H9 (cell line): ENCODE results near the gene BACH2. TPM values are rescaled to one million over a fixed set of nuclear protein-coding genes. Genes with fewer than 3 reads are reported as not detected.

Experiments used
- DNase-seq: peaks from one replicate; pipeline ENCODE4 v3.0.0-alpha.2; 2017
- H2AFZ ChIP-seq: one replicate; pipeline ENCODE4 v1.6.1; 2013; ENCODE audit warnings: mild to moderate bottlenecking, low read length, control low read depth, moderate library complexity
- H2AK5ac ChIP-seq: 2 replicates; pipeline ENCODE4 v1.6.1; 2013; ENCODE audit warnings: low read length, control low read depth, mixed read lengths; ENCODE audit not compliant: insufficient read length
- H2BK120ac ChIP-seq: one replicate; pipeline ENCODE4 v1.6.1; 2013; ENCODE audit warnings: low read depth, mild to moderate bottlenecking, low read length, control low read depth, inconsistent platforms; ENCODE audit not compliant: poor library complexity, severe bottlenecking
- H2BK12ac ChIP-seq: 2 replicates; pipeline ENCODE4 v1.6.1; 2013; ENCODE audit warnings: low read length, control low read depth, mixed read lengths, low read depth; ENCODE audit not compliant: insufficient read length
- H2BK15ac ChIP-seq: 2 replicates; pipeline ENCODE4 v1.6.1; 2013; ENCODE audit warnings: low read depth, low read length, control low read depth
- H2BK20ac ChIP-seq: one replicate; pipeline ENCODE4 v1.6.1; 2013; ENCODE audit warnings: low read depth, mild to moderate bottlenecking, low read length, control low read depth, inconsistent platforms; ENCODE audit not compliant: poor library complexity, severe bottlenecking
- H2BK5ac ChIP-seq: 2 replicates; pipeline ENCODE4 v1.6.1; 2013; ENCODE audit warnings: low read length, control low read depth, mixed read lengths; ENCODE audit not compliant: insufficient read length
- H3K14ac ChIP-seq: 2 replicates; pipeline ENCODE4 v1.6.1; 2013; ENCODE audit warnings: low read length, control low read depth; ENCODE audit not compliant: insufficient read depth
- H3K18ac ChIP-seq: 2 replicates; pipeline ENCODE4 v1.6.1; 2013; ENCODE audit warnings: low read depth, mild to moderate bottlenecking, mixed read lengths, low read length, control low read depth; ENCODE audit not compliant: insufficient read length
- H3K23ac ChIP-seq: 2 replicates; pipeline ENCODE4 v1.6.1; 2013; ENCODE audit warnings: low read length, control low read depth, mixed read lengths, low read depth; ENCODE audit not compliant: insufficient read length
- H3K23me2 ChIP-seq: 2 replicates; pipeline ENCODE4 v1.6.1; 2013; ENCODE audit warnings: low read depth, mild to moderate bottlenecking, mixed read lengths, low read length, control low read depth; ENCODE audit not compliant: insufficient read length, poor library complexity, severe bottlenecking
- H3K27ac ChIP-seq: 2 replicates; pipeline ENCODE4 v1.5.1; 2013; ENCODE audit warnings: low read length, control low read depth, mixed read lengths, low read depth; ENCODE audit not compliant: insufficient read length
- H3K27me3 ChIP-seq: 2 replicates; pipeline ENCODE4 v1.6.1; 2013; ENCODE audit warnings: low read length, control low read depth, inconsistent platforms; ENCODE audit not compliant: insufficient read depth
- H3K4ac ChIP-seq: 2 replicates; pipeline ENCODE4 v1.6.1; 2013; ENCODE audit warnings: low read depth, mild to moderate bottlenecking, control low read depth, inconsistent platforms, low read length, moderate library complexity
- H3K4me1 ChIP-seq: 2 replicates; pipeline ENCODE4 v1.6.1; 2013; ENCODE audit warnings: low read length, control low read depth, inconsistent platforms; ENCODE audit not compliant: insufficient read depth
- H3K4me2 ChIP-seq: 2 replicates; pipeline ENCODE4 v1.6.1; 2013; ENCODE audit warnings: low read length, control low read depth, mixed read lengths; ENCODE audit not compliant: insufficient read length, insufficient read depth
- H3K56ac ChIP-seq: 2 replicates; pipeline ENCODE4 v1.6.1; 2013; ENCODE audit warnings: low read depth, mild to moderate bottlenecking, mixed read lengths, low read length, control low read depth; ENCODE audit not compliant: insufficient read length
- H3K79me1 ChIP-seq: 2 replicates; pipeline ENCODE4 v1.6.1; 2013; ENCODE audit warnings: low read depth, mild to moderate bottlenecking, moderate library complexity, low read length, control low read depth, inconsistent platforms; ENCODE audit not compliant: insufficient read depth, poor library complexity, severe bottlenecking
- H3K79me2 ChIP-seq: 2 replicates; pipeline ENCODE4 v1.6.1; 2013; ENCODE audit warnings: low read length, control low read depth, inconsistent platforms; ENCODE audit not compliant: insufficient read depth
- H3K9ac ChIP-seq: 2 replicates; pipeline ENCODE4 v1.6.1; 2013; ENCODE audit warnings: low read length, control low read depth, mixed read lengths; ENCODE audit not compliant: insufficient read length; ENCODE audit errors: extremely low read depth
- H3K9me3 ChIP-seq: one replicate; pipeline ENCODE4 v1.6.1; 2013; ENCODE audit warnings: low read depth, low read length, inconsistent platforms; ENCODE audit not compliant: control insufficient read depth
- H3T11ph ChIP-seq: one replicate; pipeline ENCODE4 v1.6.1; 2013; ENCODE audit warnings: mild to moderate bottlenecking, low read length, control low read depth, inconsistent platforms
- H4K20me1 ChIP-seq: one replicate; pipeline ENCODE4 v1.6.1; 2013; ENCODE audit not compliant: control insufficient read depth, insufficient read length, insufficient read depth
- H4K5ac ChIP-seq: 2 replicates; pipeline ENCODE4 v1.6.1; 2013; ENCODE audit warnings: low read depth, mild to moderate bottlenecking, mixed read lengths, low read length, control low read depth; ENCODE audit not compliant: insufficient read length
- H4K8ac ChIP-seq: replicated peaks from 2 replicates; pipeline ENCODE4 v1.6.1; 2013; ENCODE audit warnings: low read length, control low read depth, mixed read lengths, low read depth; ENCODE audit not compliant: insufficient read length
- H4K91ac ChIP-seq: 2 replicates; pipeline ENCODE4 v1.6.1; 2013; ENCODE audit warnings: low read depth, mild to moderate bottlenecking, moderate library complexity, mixed read lengths, low read length, control low read depth; ENCODE audit not compliant: insufficient read length
- H3K27ac Mint-ChIP-seq, 3 experiments: 2 replicates in 2 of 3; 3 replicates in 1 of 3; pipeline ENCODE4 v1.8.0; 2020 to 2021; ENCODE audit warnings: mixed read lengths in 3 of 3, mild to moderate bottlenecking in 1 of 3, moderate library complexity in 1 of 3
- H3K27me3 Mint-ChIP-seq: 2 replicates; pipeline ENCODE4 v1.8.0; 2021; ENCODE audit warnings: low read depth, mild to moderate bottlenecking, moderate library complexity, mixed read lengths
- H3K36me3 Mint-ChIP-seq, 3 experiments: 2 replicates in 2 of 3; 3 replicates in 1 of 3; pipeline ENCODE4 v1.8.0; 2020 to 2021; ENCODE audit warnings: low read depth in 3 of 3, mixed read lengths in 3 of 3; ENCODE audit not compliant: insufficient read depth in 1 of 3
- H3K4me1 Mint-ChIP-seq, 2 experiments: 2 replicates each; pipeline ENCODE4 v1.8.0; 2020; ENCODE audit warnings: mixed read lengths in 2 of 2
- H3K4me3 Mint-ChIP-seq, 2 experiments: 2 replicates in 1 of 2; 3 replicates in 1 of 2; pipeline ENCODE4 v1.8.0; 2020 to 2021; ENCODE audit warnings: mild to moderate bottlenecking in 2 of 2, mixed read lengths in 2 of 2, moderate library complexity in 1 of 2
- H3K9me3 Mint-ChIP-seq, 2 experiments: 2 replicates in 1 of 2; 3 replicates in 1 of 2; pipeline ENCODE4 v1.8.0; 2020; ENCODE audit warnings: mild to moderate bottlenecking in 2 of 2, mixed read lengths in 2 of 2, moderate library complexity in 1 of 2
- total RNA-seq: library from RNA; stranded (reverse); gene quantifications from 2 replicates; pipeline ENCODE4 v1.2.1, GENCODE V29; 2021
- TF ChIP-seq, protein P1 (sequence below): fragments of 200-600 bp; sonication (generic); conservative IDR thresholded peaks from 3 replicates; pipeline ENCODE4 v1.8.0; 2021; ENCODE audit warnings: antibody characterized with exemption, mild to moderate bottlenecking

BACH2 gene
- total RNA-seq, 1 experiment from 2014 or later = 2.0 TPM

DNA sequence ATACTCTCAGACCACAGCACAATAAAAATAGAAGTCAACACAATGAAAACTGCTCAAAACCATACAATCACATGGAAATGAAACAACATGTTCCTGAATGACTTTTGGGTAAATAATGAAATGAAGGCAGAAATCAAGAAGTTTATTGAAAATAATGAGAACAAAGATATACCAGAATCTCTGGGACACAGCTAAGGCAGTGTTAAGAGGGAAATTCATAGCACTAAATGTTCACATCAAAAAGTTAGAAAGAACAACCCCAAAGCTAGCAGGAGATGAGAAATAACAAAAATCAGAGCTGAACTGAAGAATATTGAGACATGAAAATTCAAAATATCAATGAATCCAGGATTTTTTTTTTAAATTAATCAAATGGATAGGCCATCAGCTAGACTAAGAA, 183.3 kb downstream of the BACH2 start:
- H4K5ac ChIP-seq = no peak overlapping the region
- no peak overlapping the region for H2BK15ac ChIP-seq
- H3K18ac ChIP-seq = no peak overlapping the region
- H3K23ac ChIP-seq = no peak overlapping the region
- no peaks in the 10 kb centered on the region for H3K79me1 ChIP-seq
- H2AK5ac ChIP-seq = no peak overlapping the region
- no peaks in the 10 kb centered on the region for H3K23me2 ChIP-seq
- no peak overlapping the region for H3K27ac Mint-ChIP-seq
- H3K36me3 Mint-ChIP-seq = peaks cover 0 to 10% (median 2%) of the 10 kb centered on the region in 3 experiments; a peak in 2 of 7 replicates
- no peaks in the 10 kb centered on the region; the same call in 1 of the 2 replicates for H3K4me1 ChIP-seq
- H2BK20ac ChIP-seq = no peak overlapping the region
- no peaks in the 10 kb centered on the region for H4K20me1 ChIP-seq
- no peak overlapping the region for H3K4me2 ChIP-seq
- H3K27me3 ChIP-seq = no peaks in the 10 kb centered on the region
- no peak overlapping the region for H2BK12ac ChIP-seq
- H3K27me3 Mint-ChIP-seq = no peaks in the 10 kb centered on the region; the same call in 1 of the 2 replicates
- no peak overlapping the region for H3K4me3 Mint-ChIP-seq
- TF ChIP-seq, protein P1, sequence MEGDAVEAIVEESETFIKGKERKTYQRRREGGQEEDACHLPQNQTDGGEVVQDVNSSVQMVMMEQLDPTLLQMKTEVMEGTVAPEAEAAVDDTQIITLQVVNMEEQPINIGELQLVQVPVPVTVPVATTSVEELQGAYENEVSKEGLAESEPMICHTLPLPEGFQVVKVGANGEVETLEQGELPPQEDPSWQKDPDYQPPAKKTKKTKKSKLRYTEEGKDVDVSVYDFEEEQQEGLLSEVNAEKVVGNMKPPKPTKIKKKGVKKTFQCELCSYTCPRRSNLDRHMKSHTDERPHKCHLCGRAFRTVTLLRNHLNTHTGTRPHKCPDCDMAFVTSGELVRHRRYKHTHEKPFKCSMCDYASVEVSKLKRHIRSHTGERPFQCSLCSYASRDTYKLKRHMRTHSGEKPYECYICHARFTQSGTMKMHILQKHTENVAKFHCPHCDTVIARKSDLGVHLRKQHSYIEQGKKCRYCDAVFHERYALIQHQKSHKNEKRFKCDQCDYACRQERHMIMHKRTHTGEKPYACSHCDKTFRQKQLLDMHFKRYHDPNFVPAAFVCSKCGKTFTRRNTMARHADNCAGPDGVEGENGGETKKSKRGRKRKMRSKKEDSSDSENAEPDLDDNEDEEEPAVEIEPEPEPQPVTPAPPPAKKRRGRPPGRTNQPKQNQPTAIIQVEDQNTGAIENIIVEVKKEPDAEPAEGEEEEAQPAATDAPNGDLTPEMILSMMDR = no peak
- H3K56ac ChIP-seq = no peak overlapping the region
- H3K9me3 ChIP-seq = no peaks in the 10 kb centered on the region
- no peak overlapping the region for H4K8ac ChIP-seq
- peaks cover 4 to 6% of the 10 kb centered on the region in 2 experiments; a peak in 2 of 4 replicates for H3K4me1 Mint-ChIP-seq
- H3K9me3 Mint-ChIP-seq = peaks cover 13 to 19% of the 10 kb centered on the region in 2 experiments
- no peak overlapping the region for H3K4ac ChIP-seq
- no peak overlapping the region for H2BK5ac ChIP-seq
- no peak overlapping the region for H3K9ac ChIP-seq
- H3K79me2 ChIP-seq = 0 out of 2 replicates have a peak, but pooled peaks cover 2% of the 10 kb centered on the region
- no peak overlapping the region for H3T11ph ChIP-seq
- H2AFZ ChIP-seq = no peak overlapping the region
- H4K91ac ChIP-seq = no peak overlapping the region
- DNase-seq = no peak
- no peak overlapping the region for H3K14ac ChIP-seq
- no peak overlapping the region for H3K27ac ChIP-seq
- no peak overlapping the region for H2BK120ac ChIP-seq
